ENCODE measurements around the gene FAM120A. TPM values are rescaled to one million over a fixed set of nuclear protein-coding genes. Genes with fewer than 3 reads are reported as not detected.

The FAM120A gene
- total RNA-seq, 4 donors from 2014 or later, result 56.5 to 82.3 (median 65.7) TPM

DNA sequence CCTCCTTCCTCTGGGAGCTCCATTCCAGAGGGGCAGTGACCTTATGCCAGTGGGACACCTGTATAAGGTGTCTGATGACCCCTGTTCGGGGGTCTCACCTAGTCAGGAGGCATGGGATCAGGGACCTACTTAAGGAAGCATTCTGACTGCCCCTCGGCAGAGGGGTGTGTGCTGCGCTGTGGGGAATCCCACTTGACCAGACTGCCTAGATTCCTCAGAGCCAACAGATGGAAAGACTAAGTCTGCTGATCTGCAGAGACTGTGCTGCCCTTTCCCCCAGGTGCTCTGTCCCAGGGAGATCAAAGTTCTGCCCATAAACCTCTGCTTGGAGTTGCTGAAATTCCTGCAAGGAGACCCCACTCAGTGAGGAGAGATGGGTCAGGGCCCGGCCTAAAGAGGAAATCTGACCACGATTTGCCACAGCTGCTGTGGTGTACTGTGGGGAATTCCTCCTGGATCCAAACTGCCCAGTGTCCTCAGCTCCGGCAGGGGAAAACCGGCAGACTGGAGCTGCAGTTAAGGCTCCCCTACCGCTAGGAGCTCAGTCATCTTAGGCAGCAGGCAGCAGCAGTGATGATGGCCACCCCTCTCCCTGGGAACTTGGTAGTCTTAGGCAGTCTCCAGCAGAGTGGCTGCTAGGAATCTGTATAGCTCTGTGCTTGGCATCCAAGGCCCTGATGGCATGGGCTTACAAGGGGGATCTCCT, 34.8 kb upstream of the FAM120A start:
- no peaks in the 10 kb centered on the region for H3K4me1 ChIP-seq
- TF ChIP-seq CTCF (IDR thresholded peaks at IDR 0.05) (no peak), POLR2A (IDR thresholded peaks at IDR 0.05) (no peak)
- intact Hi-C loops (cut with DNase I), result no loop called here
- 100% methylated on average over 1 of the region's 8 CpGs; no CpG with 5 or more reads in 1 of the 2 donors for WGBS, 2 donors
- peaks cover 0 to 10% (median 0%) of the 10 kb centered on the region in 4 donors for H3K27me3 ChIP-seq
- no peaks in the 10 kb centered on the region for H3K36me3 ChIP-seq
- no peak overlapping the region for H3K4me3 ChIP-seq
- DNase-seq, result no peak
- peaks cover 0 to 29% (median 22%) of the 10 kb centered on the region in 3 donors for H3K9me3 ChIP-seq
- H3K27ac ChIP-seq, result no peak overlapping the region

DNA sequence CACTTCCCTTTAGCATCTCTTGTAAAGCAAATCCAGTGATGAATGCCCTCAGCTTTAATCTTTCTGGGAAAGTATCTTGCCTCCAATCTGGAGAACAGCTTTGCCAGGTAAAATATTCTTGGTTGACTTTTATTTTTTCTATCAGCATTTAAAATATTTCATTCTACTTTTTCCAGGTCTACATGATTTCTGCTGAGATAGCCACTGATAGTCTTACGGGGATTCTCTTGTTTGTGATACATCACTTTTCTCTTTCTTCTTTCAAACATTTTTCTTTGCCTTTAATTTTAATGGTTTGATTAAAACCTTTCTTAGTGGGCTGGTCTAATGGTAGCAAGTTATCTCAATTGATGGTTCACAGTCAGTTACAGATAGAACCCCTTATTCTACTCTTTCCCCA, 33.9 kb upstream of the FAM120A start:
- TF ChIP-seq CTCF (IDR thresholded peaks at IDR 0.05) (no peak), POLR2A (IDR thresholded peaks at IDR 0.05) (no peak)
- intact Hi-C loops (cut with DNase I), result no loop called here
- WGBS, 2 donors, result 95 to 100% methylated on average over 1 of the region's 1 CpG
- Histone ChIP-seq H3K4me1 (no peaks in the 10 kb centered on the region), H3K27me3 (peaks cover 0 to 10% (median 0%) of the 10 kb centered on the region in 4 donors), H3K36me3 (no peaks in the 10 kb centered on the region), H3K4me3 (no peak overlapping the region), H3K9me3 (peaks cover 0 to 29% (median 22%) of the 10 kb centered on the region in 3 donors), H3K27ac (no peak overlapping the region)
- DNase-seq, result no peak

DNA sequence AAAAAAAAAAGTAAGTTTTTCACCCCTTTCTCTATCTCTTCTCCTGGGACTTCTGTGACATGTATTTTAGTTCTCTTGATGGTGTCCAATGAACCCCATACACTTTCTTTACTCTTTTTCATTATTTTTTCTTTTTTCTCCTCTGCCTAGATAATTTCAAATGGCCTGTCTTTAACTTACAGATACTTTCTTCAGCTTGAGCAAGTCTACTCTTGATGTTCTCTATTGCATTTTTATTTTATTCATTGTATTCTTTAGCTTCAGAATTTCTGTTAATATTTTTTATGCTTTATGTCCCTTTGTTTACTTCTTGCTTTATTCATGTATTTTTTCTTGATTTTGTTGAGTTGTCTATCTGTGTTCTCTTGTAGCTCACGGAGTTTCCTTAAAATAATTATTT, 32.5 kb upstream of the FAM120A start:
- H3K27me3 ChIP-seq, result peaks cover 0 to 10% (median 0%) of the 10 kb centered on the region in 4 donors
- H3K4me3 ChIP-seq, result no peak overlapping the region
- TF ChIP-seq CTCF (IDR thresholded peaks at IDR 0.05), result no peak
- TF ChIP-seq POLR2A (IDR thresholded peaks at IDR 0.05), result no peak
- intact Hi-C loops (cut with DNase I), result no loop called here
- no peak overlapping the region for H3K27ac ChIP-seq
- WGBS, 2 donors, result 82 to 92% methylated on average over 1 of the region's 1 CpG
- peaks cover 0 to 29% (median 22%) of the 10 kb centered on the region in 3 donors for H3K9me3 ChIP-seq
- no peak for DNase-seq
- H3K4me1 ChIP-seq, result no peaks in the 10 kb centered on the region
- H3K36me3 ChIP-seq, result no peaks in the 10 kb centered on the region

GRCh38 chr9:93422977-93423616, 28.4 kb upstream of the FAM120A start:
- Histone ChIP-seq H3K27ac (no peak overlapping the region), H3K36me3 (no peaks in the 10 kb centered on the region), H3K27me3 (no peaks in the 10 kb centered on the region), H3K9me3 (peaks cover 0 to 17% (median 8%) of the 10 kb centered on the region in 3 donors), H3K4me1 (no peaks in the 10 kb centered on the region), H3K4me3 (no peak overlapping the region)
- DNase-seq, result no peak
- intact Hi-C loops (cut with DNase I), result no loop called here
- TF ChIP-seq POLR2A (IDR thresholded peaks at IDR 0.05) (no peak), CTCF (IDR thresholded peaks at IDR 0.05) (no peak)
- 50 to 54% methylated on average over 10 of the region's 10 CpGs for WGBS, 2 donors

DNA sequence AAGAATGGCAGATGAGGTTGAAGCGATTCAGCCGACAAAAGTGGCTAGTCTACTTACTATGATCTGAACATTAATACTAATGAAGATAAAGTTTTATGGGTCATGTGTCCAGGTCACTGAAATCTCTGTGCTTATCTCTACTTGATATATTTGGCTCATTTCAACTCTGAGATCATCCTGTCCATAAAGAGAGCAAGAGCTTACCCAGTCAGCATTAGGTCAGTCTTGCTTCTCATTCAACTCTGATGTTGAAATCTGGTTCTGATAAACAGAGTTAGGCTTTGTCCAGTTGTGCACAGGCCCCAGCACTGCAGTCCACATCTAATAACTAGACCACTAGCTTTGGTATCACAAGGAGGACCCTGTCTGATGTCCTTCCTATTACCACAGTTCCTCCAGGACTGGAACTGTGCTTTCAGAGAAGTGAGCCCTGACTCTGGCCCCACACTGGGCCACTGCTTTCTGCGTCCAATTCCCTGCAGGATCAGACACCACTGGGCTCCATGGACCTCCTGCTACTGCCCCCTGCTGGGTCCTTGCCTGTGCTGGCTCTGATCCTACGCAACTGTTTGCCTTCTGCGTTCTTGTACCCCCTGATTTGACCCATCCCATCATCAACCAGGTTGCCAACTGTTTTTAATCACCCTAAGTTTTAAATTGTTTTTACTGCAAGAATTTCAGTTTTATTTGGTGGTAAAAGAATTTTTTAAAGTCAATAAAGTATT, 23.7 kb upstream of the FAM120A start:
- H3K9me3 ChIP-seq, result no peaks in the 10 kb centered on the region
- no peak overlapping the region for H3K4me3 ChIP-seq
- no peaks in the 10 kb centered on the region for H3K36me3 ChIP-seq
- 92% methylated on average over 5 of the region's 5 CpGs for WGBS, 2 donors
- no peak overlapping the region for H3K27ac ChIP-seq
- no peaks in the 10 kb centered on the region for H3K4me1 ChIP-seq
- intact Hi-C loops (cut with DNase I), result no loop called here
- no peaks in the 10 kb centered on the region for H3K27me3 ChIP-seq
- DNase-seq, result no peak
- TF ChIP-seq CTCF (IDR thresholded peaks at IDR 0.05) (peak in 1 of 6 experiments; percentile 14), POLR2A (IDR thresholded peaks at IDR 0.05) (no peak)

Data from esophagus squamous epithelium (tissue), 5 donors.